HG02759 (cell line): Measurements from ENCODE around the gene KCNK1.
"Not testable (repeated sequence)": the region's sequence is repeated elsewhere in the genome, so short reads cannot be mapped to it uniquely, and the experiment has no call there.

Source experiments
- ATAC-seq: cut with Tn5 transposase; IDR thresholded peaks from one replicate; pipeline ENCODE4 v1.9.1; 2021; ENCODE audit warnings: mild to moderate bottlenecking, moderate library complexity; ENCODE audit not compliant: unreplicated experiment

KCNK1 gene

GRCh38 chr1:233607252-233608119 lies 6.4 kb upstream of the KCNK1 start:
- no peak for ATAC-seq

DNA sequence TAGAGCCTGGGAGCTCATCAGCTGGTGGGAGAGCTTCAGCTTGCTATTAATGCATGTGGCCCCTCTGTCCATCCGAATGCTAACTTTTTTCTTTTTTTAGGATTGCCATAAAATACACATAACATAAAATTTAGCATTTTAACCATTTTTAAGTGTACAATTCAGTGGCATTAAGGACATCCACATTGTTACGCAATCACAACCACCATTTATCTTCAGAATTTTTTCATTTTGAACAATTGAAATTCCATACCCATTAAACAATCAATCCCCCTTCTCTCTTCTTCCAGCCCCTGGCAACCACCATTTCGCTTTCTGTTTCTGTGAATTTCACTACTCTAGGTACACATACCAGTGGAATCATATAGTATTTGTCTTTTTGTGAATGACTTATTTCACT lies 4.9 kb upstream of the KCNK1 start:
- ATAC-seq = no peak

- no peak for ATAC-seq
Measured at GRCh38 chr1:233609926-233610325, 4.0 kb upstream of the KCNK1 start.

- no peak for ATAC-seq
Measured at GRCh38 chr1:233610628-233611027, 3.3 kb upstream of the KCNK1 start.

GRCh38 chr1:233611363-233611762 lies 2.5 kb upstream of the KCNK1 start:
- not testable (repeated sequence) for ATAC-seq

- ATAC-seq = no peak
Measured at GRCh38 chr1:233614173-233614742, 352 bp downstream of the KCNK1 start.

- ATAC-seq = no peak
Measured at GRCh38 chr1:233614743-233615521, 1.0 kb downstream of the KCNK1 start.

GRCh38 chr1:233615571-233615970 lies 1.7 kb downstream of the KCNK1 start:
- no peak for ATAC-seq

- ATAC-seq = no peak
Measured at GRCh38 chr1:233617025-233617424, 3.1 kb downstream of the KCNK1 start.

- not testable (repeated sequence) for ATAC-seq
Measured at GRCh38 chr1:233619414-233619813, 5.5 kb downstream of the KCNK1 start.

DNA sequence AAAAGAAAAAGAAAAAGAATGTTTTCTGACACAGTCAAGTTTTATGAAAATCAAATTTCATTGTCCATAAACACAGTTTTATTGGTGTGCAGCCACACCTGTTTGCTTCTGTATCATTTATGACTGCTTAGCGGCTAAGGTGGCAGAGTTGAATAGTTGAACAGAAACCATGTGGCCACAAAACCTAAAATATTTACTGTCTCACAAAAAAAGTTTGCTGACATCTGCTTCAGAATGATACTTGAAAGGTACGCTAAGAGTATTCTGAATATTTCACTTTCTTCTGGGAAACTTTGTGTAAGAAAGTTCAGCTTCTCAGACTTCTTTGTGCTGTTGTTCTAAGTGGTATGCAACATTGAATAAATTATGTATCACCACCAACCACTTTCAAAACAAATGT lies 6.2 kb downstream of the KCNK1 start:
- no peak for ATAC-seq

DNA sequence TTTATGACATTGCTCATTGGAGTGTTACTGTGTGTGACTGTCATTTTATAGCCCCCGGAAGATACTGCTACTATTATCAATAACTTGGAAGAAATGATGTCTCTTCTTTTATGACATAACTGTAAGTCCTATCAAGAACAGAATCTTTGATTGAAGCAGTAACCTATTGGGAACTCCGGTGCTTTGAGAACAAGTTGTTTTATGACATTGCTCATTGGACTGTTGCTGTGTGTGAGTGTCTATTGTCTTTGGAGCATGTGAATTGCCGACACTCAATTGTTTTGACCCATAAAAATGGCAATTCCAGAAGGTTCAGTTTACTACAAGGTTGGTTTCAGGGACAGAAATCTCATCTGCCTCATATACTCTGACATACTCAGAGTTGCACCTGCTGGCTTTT lies 8.0 kb downstream of the KCNK1 start:
- ATAC-seq = no peak

DNA sequence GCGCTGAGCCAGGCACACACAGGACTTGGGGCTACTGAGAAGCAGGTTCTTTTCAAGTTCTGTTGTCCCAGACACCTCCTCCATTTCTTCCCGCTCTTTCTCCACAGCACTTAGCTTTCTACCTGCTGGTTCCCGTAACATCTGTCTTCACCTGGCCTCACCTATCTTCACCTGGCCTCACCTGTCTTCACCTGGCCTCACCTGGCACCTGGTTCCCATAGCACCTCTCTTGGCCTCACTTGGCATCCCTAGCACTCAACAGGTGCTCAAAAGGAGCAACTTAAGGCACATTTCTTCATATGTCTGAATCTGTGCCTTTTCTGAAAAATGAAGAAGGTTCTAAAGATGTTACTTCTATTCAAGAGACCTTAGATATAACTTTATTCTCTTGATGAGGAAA lies 10.4 kb downstream of the KCNK1 start:
- no peak for ATAC-seq

DNA sequence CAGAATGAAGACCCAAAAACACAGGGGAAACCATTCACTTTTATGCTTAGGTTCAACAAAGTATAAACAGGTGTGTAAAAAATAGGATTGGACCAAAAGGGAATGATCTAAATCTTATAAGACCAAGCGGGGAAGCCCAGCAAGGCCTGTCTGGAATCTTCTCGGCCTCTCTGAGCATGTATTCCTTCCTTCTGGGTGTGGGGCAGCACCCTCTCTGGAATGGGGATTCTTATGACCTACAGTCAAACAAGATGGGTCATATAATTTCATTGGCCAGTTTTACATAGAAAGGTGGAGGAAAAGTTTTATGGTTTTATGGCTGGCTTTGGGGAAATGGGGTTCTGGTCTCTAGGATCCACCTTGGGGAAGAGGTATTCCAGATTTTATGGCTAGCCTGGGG lies 11.2 kb downstream of the KCNK1 start:
- no peak for ATAC-seq

GRCh38 chr1:233625510-233625981 lies 11.6 kb downstream of the KCNK1 start:
- no peak for ATAC-seq

GRCh38 chr1:233627376-233627775 lies 13.5 kb downstream of the KCNK1 start:
- ATAC-seq = no peak

GRCh38 chr1:233627823-233628222 lies 13.9 kb downstream of the KCNK1 start:
- no peak for ATAC-seq

- ATAC-seq = no peak
Measured at GRCh38 chr1:233629305-233629935, 15.5 kb downstream of the KCNK1 start.

DNA sequence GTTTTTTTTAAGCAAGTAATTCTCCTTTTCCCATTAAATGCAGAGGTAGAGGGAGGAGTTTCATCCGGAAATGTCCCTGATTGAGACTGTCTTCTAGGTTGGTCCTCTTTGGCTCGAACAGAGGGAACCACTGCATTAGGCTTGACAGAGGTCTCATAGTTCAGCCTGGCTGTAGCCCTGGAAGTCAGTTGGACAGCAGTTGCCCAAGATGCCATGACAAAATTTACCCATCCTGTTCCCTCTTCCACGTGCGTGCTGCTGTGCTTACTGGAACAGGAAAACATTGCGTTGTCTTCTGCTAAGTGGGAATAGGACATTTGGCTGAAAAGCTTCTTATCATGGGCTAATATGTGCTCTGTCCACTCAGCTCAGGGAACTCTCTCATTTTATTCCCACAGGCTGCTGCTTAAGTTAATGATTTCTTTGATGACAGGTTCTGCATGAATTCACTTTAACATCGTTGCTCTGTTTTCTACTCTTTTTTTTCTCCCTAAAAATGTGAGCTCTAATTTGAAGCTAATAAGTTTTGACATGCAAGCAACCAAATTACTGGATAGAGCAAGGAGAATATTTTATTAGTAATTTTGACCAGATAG lies 18.0 kb downstream of the KCNK1 start:
- ATAC-seq = no peak

- no peak for ATAC-seq
Measured at GRCh38 chr1:233632436-233632835, 18.5 kb downstream of the KCNK1 start.
